Measurements from ENCODE around the gene IFNG.
A peak's percentile ranks its signal among the peaks of the same experiment; 100 is the strongest.

The IFNG gene

GRCh38 chr12:68121143-68121542, 38.4 kb downstream of the IFNG start:
- Mint-ChIP-seq H3K4me1 (ENCODE audit: low read depth in 2 of 2) (peaks cover 34 to 43% of the 10 kb centered on the region in 2 donors), H3K27ac (no peak overlapping the region), H3K9me3 (peaks cover 0 to 3% of the 10 kb centered on the region in 2 donors), H3K4me3 (peak overlapping the region in 1 of 2 donors; percentile 9), H3K36me3 (ENCODE audit: insufficient read depth) (no peaks in the 10 kb centered on the region), H3K27me3 (no peaks in the 10 kb centered on the region)
- ATAC-seq (replicated peaks) (no peak), DNase-seq (no peak)

DNA sequence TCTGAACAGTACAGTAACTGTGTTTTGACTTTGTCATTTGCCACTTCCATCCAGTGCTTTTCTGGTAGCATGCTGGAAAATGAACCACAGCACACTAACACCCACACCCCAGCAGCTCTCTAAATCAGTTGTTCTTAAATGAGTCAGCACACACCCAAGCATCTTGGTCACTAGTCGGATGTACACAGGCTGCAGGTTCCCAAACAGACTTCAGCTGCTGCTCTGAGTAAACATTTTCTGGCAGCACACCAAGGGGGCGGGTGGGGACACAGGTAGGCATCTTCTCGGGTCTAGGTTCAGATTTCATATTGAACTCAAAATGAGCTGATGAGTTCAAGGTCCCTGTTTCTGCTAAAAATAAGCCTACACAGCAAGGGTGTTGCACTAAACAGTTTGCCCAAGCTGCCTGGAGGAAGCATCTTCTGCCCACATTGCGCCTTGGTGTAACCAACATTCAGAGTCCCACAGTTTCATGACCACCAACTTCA, 39.8 kb downstream of the IFNG start:
- DNase-seq (peak; percentile 40 to 55 (median 43)), ATAC-seq (replicated peaks) (peak; percentile 78)
- Mint-ChIP-seq H3K9me3 (no peaks in the 10 kb centered on the region), H3K36me3 (ENCODE audit: insufficient read depth) (no peaks in the 10 kb centered on the region), H3K4me1 (ENCODE audit: low read depth in 2 of 2) (peaks cover 34 to 38% of the 10 kb centered on the region in 2 donors), H3K27me3 (no peaks in the 10 kb centered on the region), H3K27ac (peak overlapping the region in 1 of 2 donors; percentile 49), H3K4me3 (peak overlapping the region in 1 of 2 donors; percentile 58)

- DNase-seq (no peak), ATAC-seq (replicated peaks) (peak; percentile 52)
- H3K9me3 Mint-ChIP-seq: no peaks in the 10 kb centered on the region
- H3K4me3 Mint-ChIP-seq: peak overlapping the region in 1 of 2 donors; percentile 58
- no peaks in the 10 kb centered on the region for H3K27me3 Mint-ChIP-seq
- peak overlapping the region; percentile 49 to 90 for H3K27ac Mint-ChIP-seq
- no peaks in the 10 kb centered on the region for H3K36me3 Mint-ChIP-seq (ENCODE audit: insufficient read depth)
- H3K4me1 Mint-ChIP-seq (ENCODE audit: low read depth in 2 of 2): peaks cover 30 to 33% of the 10 kb centered on the region in 2 donors
These were observed 40.3 kb downstream of the IFNG start for GRCh38 chr12:68119250-68119649.

DNA sequence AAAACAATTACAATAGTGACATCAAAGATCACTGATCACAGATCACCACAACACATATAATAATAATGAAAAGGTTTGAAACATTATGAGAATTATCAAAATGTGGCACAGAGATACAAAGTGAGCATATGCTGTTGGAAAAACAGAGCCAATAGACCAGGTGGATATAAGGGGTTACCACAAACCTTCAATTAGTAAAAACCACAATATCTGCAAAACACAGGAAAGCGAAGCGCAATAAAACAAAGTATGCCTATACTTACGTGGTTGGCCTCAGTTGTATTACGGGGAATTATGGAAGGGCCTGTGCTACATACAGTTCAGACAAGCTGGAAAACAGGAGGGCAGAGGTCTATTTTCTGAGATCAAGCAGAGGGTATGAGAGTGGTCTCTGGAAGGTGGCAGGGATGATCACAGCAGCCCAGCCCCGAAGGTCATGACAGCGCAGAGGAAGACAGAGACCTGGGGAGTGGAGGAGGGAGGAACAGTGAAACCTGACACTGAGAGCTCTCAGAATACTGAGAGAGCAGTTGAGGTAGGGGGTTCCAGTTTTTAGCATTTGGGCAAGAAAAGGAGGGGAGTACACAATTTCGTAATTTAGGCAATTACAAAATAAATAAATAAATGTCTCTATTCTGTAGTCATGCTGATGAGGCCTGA, 41.3 kb downstream of the IFNG start:
- ATAC-seq (replicated peaks): no peak
- no peaks in the 10 kb centered on the region for H3K9me3 Mint-ChIP-seq
- H3K27me3 Mint-ChIP-seq: no peaks in the 10 kb centered on the region
- peak overlapping the region; percentile 30 to 90 for H3K27ac Mint-ChIP-seq
- peaks cover 32 to 42% of the 10 kb centered on the region in 2 donors for H3K4me1 Mint-ChIP-seq (ENCODE audit: low read depth in 2 of 2)
- peak in 1 of 3 experiments; percentile 10 for DNase-seq
- H3K4me3 Mint-ChIP-seq: peak overlapping the region in 1 of 2 donors; percentile 51
- no peaks in the 10 kb centered on the region for H3K36me3 Mint-ChIP-seq (ENCODE audit: insufficient read depth)

DNA sequence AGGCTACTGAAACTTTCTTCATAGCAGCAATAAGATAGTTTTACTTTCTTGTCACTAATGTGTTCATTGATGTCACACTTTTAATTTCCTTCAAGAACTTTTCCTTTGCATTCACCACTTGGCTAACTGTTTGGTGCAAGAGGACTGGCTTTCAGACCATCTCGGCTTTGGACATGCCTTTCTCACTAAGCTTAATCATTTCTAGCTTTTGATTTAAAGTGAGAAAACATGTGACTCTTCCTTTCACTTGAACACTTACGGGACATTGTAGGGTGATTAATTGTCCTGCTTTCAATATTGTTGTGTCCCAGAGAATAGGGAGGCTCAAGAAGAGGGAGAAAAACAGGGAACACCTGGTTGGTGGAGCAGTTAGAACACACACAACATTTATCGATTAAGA, 41.9 kb downstream of the IFNG start:
- Mint-ChIP-seq H3K9me3 (no peaks in the 10 kb centered on the region), H3K36me3 (ENCODE audit: insufficient read depth) (no peaks in the 10 kb centered on the region), H3K27ac (peak overlapping the region; percentile 30 to 90), H3K4me1 (ENCODE audit: low read depth in 2 of 2) (peaks cover 32 to 42% of the 10 kb centered on the region in 2 donors), H3K4me3 (peak overlapping the region in 1 of 2 donors; percentile 51), H3K27me3 (no peaks in the 10 kb centered on the region)
- ATAC-seq (replicated peaks): no peak
- no peak for DNase-seq

DNA sequence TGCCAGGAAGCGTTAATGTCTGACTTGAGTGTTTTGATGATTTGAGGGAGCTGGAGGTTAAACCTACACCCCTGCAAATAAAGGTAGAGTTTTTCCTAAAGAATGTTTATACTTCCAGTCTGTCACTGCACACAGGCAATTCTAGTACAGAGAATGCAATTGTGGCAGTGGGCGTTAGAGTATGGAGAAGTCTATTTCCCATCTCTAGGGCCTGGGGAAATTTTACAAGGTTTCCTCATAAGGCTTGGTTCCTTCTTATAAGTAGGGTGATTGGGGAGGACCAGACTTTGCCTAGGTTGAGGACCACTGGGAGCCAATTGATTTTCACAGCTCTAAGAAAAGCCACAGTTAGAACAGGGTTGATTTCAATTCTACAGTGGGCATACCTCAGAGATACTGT, 44.3 kb downstream of the IFNG start:
- no peak overlapping the region for H3K4me3 Mint-ChIP-seq
- H3K9me3 Mint-ChIP-seq: no peaks in the 10 kb centered on the region
- DNase-seq (no peak), ATAC-seq (replicated peaks) (no peak)
- peak overlapping the region in 1 of 2 donors; percentile 83 for H3K27ac Mint-ChIP-seq
- H3K36me3 Mint-ChIP-seq (ENCODE audit: insufficient read depth): no peaks in the 10 kb centered on the region
- H3K4me1 Mint-ChIP-seq (ENCODE audit: low read depth in 2 of 2): peaks cover 28 to 42% of the 10 kb centered on the region in 2 donors
- H3K27me3 Mint-ChIP-seq: no peaks in the 10 kb centered on the region

- no peak for DNase-seq
- Mint-ChIP-seq H3K27ac (peak overlapping the region in 1 of 2 donors; percentile 83), H3K9me3 (no peaks in the 10 kb centered on the region), H3K4me3 (no peak overlapping the region), H3K4me1 (ENCODE audit: low read depth in 2 of 2) (peaks cover 22 to 42% of the 10 kb centered on the region in 2 donors), H3K36me3 (ENCODE audit: insufficient read depth) (no peaks in the 10 kb centered on the region), H3K27me3 (no peaks in the 10 kb centered on the region)
- ATAC-seq (replicated peaks): no peak
These were observed 44.9 kb downstream of the IFNG start for GRCh38 chr12:68114606-68115005.

DNA sequence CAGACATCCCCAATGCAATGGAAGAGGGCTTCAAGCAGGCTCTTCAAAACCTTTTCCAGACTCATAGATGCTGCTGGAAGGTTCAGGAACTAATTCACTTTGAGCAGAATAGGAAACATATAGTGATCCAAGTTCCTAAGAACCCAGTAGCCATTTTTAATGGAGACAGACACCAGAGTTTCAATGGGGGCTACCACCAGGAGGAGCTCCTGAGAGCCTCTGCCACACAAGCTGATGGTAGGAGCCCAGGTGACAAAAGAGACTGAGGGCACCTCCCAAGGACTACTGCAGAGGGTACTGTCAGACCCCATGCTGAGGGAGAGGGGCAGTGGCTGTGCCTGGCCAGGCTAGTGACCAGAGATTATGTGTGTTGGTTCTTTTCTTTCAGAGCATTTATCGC, 45.9 kb downstream of the IFNG start:
- Mint-ChIP-seq H3K36me3 (ENCODE audit: insufficient read depth) (no peaks in the 10 kb centered on the region), H3K27me3 (no peaks in the 10 kb centered on the region), H3K9me3 (no peaks in the 10 kb centered on the region), H3K4me3 (no peak overlapping the region), H3K4me1 (ENCODE audit: low read depth in 2 of 2) (peaks cover 18 to 37% of the 10 kb centered on the region in 2 donors), H3K27ac (no peak overlapping the region)
- DNase-seq (peak; percentile 24 to 51 (median 39)), ATAC-seq (replicated peaks) (peak; percentile 69)

GRCh38 chr12:68111995-68112394, 47.5 kb downstream of the IFNG start:
- H3K4me1 Mint-ChIP-seq (ENCODE audit: low read depth in 2 of 2): peaks cover 4 to 21% of the 10 kb centered on the region in 2 donors
- H3K27me3 Mint-ChIP-seq: no peaks in the 10 kb centered on the region
- no peak for ATAC-seq (replicated peaks)
- no peaks in the 10 kb centered on the region for H3K9me3 Mint-ChIP-seq
- H3K36me3 Mint-ChIP-seq (ENCODE audit: insufficient read depth): no peaks in the 10 kb centered on the region
- no peak overlapping the region for H3K27ac Mint-ChIP-seq
- no peak for DNase-seq
- H3K4me3 Mint-ChIP-seq: no peak overlapping the region

- Mint-ChIP-seq H3K9me3 (no peaks in the 10 kb centered on the region), H3K4me1 (ENCODE audit: low read depth in 2 of 2) (peaks cover 1 to 9% of the 10 kb centered on the region in 2 donors), H3K36me3 (ENCODE audit: insufficient read depth) (no peaks in the 10 kb centered on the region), H3K4me3 (no peak overlapping the region), H3K27ac (no peak overlapping the region), H3K27me3 (no peaks in the 10 kb centered on the region)
- no peak for DNase-seq
- ATAC-seq (replicated peaks): no peak
These were observed 49.9 kb downstream of the IFNG start for GRCh38 chr12:68109444-68110217.

DNA sequence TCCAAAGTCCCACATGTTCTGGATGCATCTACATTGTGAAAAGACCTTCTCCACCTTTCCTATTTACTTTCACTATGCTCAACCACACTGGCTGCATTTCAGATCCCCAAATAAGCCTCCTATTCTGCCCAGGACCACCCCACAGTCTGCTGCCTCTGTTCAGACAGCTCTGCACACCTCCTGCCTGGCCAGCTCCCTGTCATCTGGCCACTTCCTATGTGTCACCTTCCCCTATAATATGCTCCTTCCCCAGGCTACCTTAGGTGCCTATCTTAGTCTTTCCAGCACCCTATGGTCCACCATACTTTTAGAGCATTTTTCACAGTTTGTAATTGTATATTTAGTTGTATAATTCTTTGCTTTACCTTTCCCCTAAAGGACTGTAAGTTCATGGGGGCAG, 50.5 kb downstream of the IFNG start:
- DNase-seq (no peak), ATAC-seq (replicated peaks) (no peak)
- H3K4me1 Mint-ChIP-seq (ENCODE audit: low read depth in 2 of 2): peaks cover 1 to 8% of the 10 kb centered on the region in 2 donors
- no peaks in the 10 kb centered on the region for H3K27me3 Mint-ChIP-seq
- H3K36me3 Mint-ChIP-seq (ENCODE audit: insufficient read depth): no peaks in the 10 kb centered on the region
- H3K9me3 Mint-ChIP-seq: no peaks in the 10 kb centered on the region
- H3K4me3 Mint-ChIP-seq: no peak overlapping the region
- H3K27ac Mint-ChIP-seq: no peak overlapping the region

DNA sequence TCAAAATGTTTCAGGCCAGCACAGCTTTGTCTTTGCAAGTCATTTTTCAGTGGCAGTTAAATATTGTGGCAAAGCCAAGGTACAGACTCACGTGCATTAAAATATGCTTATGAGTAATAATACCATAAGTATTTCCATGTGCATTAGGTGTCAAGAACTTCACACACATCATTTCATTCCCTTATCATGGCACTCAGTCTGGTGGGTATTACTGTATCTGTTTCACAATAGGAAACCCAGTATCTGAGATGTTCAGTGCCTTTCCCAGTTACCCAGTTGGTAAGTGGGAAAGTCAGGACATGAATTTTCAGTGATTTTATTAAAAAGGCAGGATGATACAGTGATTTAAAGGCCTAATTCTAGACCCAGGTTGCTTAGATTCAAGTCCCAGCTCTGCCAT, 52.9 kb downstream of the IFNG start:
- H3K27me3 Mint-ChIP-seq: no peaks in the 10 kb centered on the region
- ATAC-seq (replicated peaks): no peak
- no peaks in the 10 kb centered on the region for H3K36me3 Mint-ChIP-seq (ENCODE audit: insufficient read depth)
- DNase-seq: no peak
- H3K27ac Mint-ChIP-seq: no peak overlapping the region
- no peaks in the 10 kb centered on the region for H3K4me1 Mint-ChIP-seq (ENCODE audit: low read depth in 2 of 2)
- H3K4me3 Mint-ChIP-seq: no peak overlapping the region
- no peaks in the 10 kb centered on the region for H3K9me3 Mint-ChIP-seq

DNA sequence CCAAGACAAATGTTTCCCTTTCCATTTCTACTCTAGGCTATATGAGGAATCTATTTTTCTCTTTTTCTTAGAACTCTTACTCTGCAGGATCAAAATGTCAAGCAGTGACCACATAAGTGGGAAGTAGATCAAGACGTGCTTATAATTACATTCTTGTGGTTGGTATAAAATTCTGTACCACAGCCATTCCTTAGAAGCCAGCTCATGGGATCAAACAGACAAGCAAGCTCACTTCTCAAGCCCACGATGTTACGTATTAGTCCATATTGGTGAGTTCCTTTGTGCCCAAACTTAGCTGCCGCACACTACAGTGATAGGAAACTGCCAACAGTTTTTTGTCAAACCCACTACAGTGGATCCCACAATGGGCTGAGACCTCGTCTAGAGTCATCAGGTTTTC, 53.4 kb downstream of the IFNG start:
- no peaks in the 10 kb centered on the region for H3K27me3 Mint-ChIP-seq

More for the DNA sequence above, 53.4 kb downstream of the IFNG start:
- DNase-seq (no peak), ATAC-seq (replicated peaks) (no peak)
- no peaks in the 10 kb centered on the region for H3K9me3 Mint-ChIP-seq
- H3K4me3 Mint-ChIP-seq: no peak overlapping the region
- no peaks in the 10 kb centered on the region for H3K36me3 Mint-ChIP-seq (ENCODE audit: insufficient read depth)
- no peak overlapping the region for H3K27ac Mint-ChIP-seq
- no peaks in the 10 kb centered on the region for H3K4me1 Mint-ChIP-seq (ENCODE audit: low read depth in 2 of 2)

All from effector memory CD8-positive, alpha-beta T cell (primary cell).